HK-2 (cell line): Measurements from ENCODE around the gene TRPV6.

ENCODE experiments used
- DNase-seq: peaks from one replicate; pipeline ENCODE4 v3.0.0-alpha.2; 2018; ENCODE audit not compliant: unreplicated experiment

The TRPV6 gene

GRCh38 chr7:142883571-142884285 is 1.8 kb downstream of the TRPV6 start:
- DNase-seq, result no peak

- DNase-seq, result no peak
Observed at GRCh38 chr7:142883145-142883544, 2.4 kb downstream of the TRPV6 start.

GRCh38 chr7:142882338-142882678 is 3.2 kb downstream of the TRPV6 start:
- DNase-seq, result no peak

GRCh38 chr7:142881586-142882337 is 3.8 kb downstream of the TRPV6 start:
- DNase-seq, result no peak

- DNase-seq, result peak; percentile 31
Observed at GRCh38 chr7:142880876-142881505, 4.6 kb downstream of the TRPV6 start.

- DNase-seq, result no peak
Observed at GRCh38 chr7:142879060-142879459, 6.5 kb downstream of the TRPV6 start.

- no peak for DNase-seq
Observed at GRCh38 chr7:142878315-142878714, 7.2 kb downstream of the TRPV6 start.

- DNase-seq, result no peak
Observed at GRCh38 chr7:142876991-142877910, 8.3 kb downstream of the TRPV6 start.

GRCh38 chr7:142876236-142876960 is 9.1 kb downstream of the TRPV6 start:
- no peak for DNase-seq

- DNase-seq, result no peak
Observed at GRCh38 chr7:142875456-142875855, 10.1 kb downstream of the TRPV6 start.

- no peak for DNase-seq
Observed at GRCh38 chr7:142874837-142875236, 10.7 kb downstream of the TRPV6 start.

- no peak for DNase-seq
Observed at GRCh38 chr7:142874409-142874808, 11.1 kb downstream of the TRPV6 start.

- no peak for DNase-seq
Observed at GRCh38 chr7:142873871-142874270, 11.7 kb downstream of the TRPV6 start.

- peak; percentile 11 for DNase-seq
Observed at GRCh38 chr7:142873281-142873784, 12.2 kb downstream of the TRPV6 start.

GRCh38 chr7:142872106-142872675 is 13.4 kb downstream of the TRPV6 start:
- no peak for DNase-seq

- DNase-seq, result no peak
Observed at GRCh38 chr7:142871260-142872105, 14.1 kb downstream of the TRPV6 start.

- DNase-seq, result no peak
Observed at GRCh38 chr7:142870566-142871259, 14.8 kb downstream of the TRPV6 start.

- no peak for DNase-seq
Observed at GRCh38 chr7:142870147-142870559, 15.4 kb downstream of the TRPV6 start.

- DNase-seq, result no peak
Observed at GRCh38 chr7:142869434-142869833, 16.1 kb downstream of the TRPV6 start.
